Upper lobe of left lung (tissue), 6 donors: ENCODE results near the gene BBS5. TPM values are rescaled to one million over a fixed set of nuclear protein-coding genes. Genes with fewer than 3 reads are reported as not detected.
"Not testable (repeated sequence)": the region's sequence is repeated elsewhere in the genome, so short reads cannot be mapped to it uniquely, and the experiment has no call there.

Source experiments
- ATAC-seq, 2 donors: fragments of 200-7000 bp; cut with Tn5 transposase; one replicate each; pipeline ENCODE4 v1.9.1; 2022; ENCODE audit warnings: mild to moderate bottlenecking in 2 of 2, moderate library complexity in 2 of 2; ENCODE audit not compliant: low FRiP score in 2 of 2
- DNase-seq, 2 donors: peaks; one replicate each; pipeline ENCODE4 v3.0.0-alpha.2; 2019 to 2020
- H3K27ac ChIP-seq, 4 donors: fragments of 200-600 bp; sonication (generic); one replicate each; pipeline ENCODE4 v1.5.1; 2016 to 2019
- H3K27me3 ChIP-seq, 4 donors: fragments of 200-600 bp; sonication (generic); one replicate each; pipeline ENCODE4 v1.5.1; 2017 to 2019
- H3K36me3 ChIP-seq, 4 donors: fragments of 200-600 bp; sonication (generic); one replicate each; pipeline ENCODE4 v1.5.1; 2016 to 2019
- H3K4me1 ChIP-seq, 4 donors: fragments of 200-600 bp; sonication (generic); one replicate each; pipeline ENCODE4 v1.5.1; 2018 to 2019
- H3K4me3 ChIP-seq, 4 donors: fragments of 200-600 bp; sonication (generic); one replicate each; pipeline ENCODE4 v1.5.1; 2017 to 2019; ENCODE audit warnings: mild to moderate bottlenecking in 2 of 4, moderate library complexity in 1 of 4
- H3K9me3 ChIP-seq, 4 donors: fragments of 200-600 bp; sonication (generic); one replicate each; pipeline ENCODE4 v1.5.1; 2018 to 2019
- EP300 ChIP-seq, 4 donors: sonication (generic); formaldehyde crosslinking; IDR thresholded peaks; one replicate each; pipeline ENCODE4 v1.5.1; 2017; ENCODE audit warnings: antibody characterized with exemption in 4 of 4, control low read depth in 2 of 4
- POLR2A ChIP-seq, 4 donors: fragments of 450-650 bp; IDR thresholded peaks; one replicate each; pipeline ENCODE4 v1.5.1; 2016 to 2017; ENCODE audit warnings: antibody characterized with exemption in 4 of 4, mild to moderate bottlenecking in 2 of 4
- POLR2AphosphoS5 ChIP-seq, 2 donors: sonication (generic); formaldehyde crosslinking; IDR thresholded peaks; one replicate each; pipeline ENCODE4 v1.5.1; 2017; ENCODE audit warnings: antibody characterized with exemption in 2 of 2
- WGBS, 2 donors: methylation state at CpG; one replicate each; pipeline ENCODE4 v1.1.5; 2017 to 2018; 5-methylcytosine and 5-hydroxymethylcytosine counted together
- total RNA-seq, 6 donors: library from RNA; depleted of rRNA in 4 of 6; stranded (reverse); fragments of >200 nt in 4 of 6; gene quantifications; one replicate each; pipeline versions ENCODE4 v1.1.0 to v1.2.1, GENCODE V29; 2016 to 2021
- TF ChIP-seq, protein P1 (sequence below), 6 experiments: fragments of 450-650 bp in 4 of 6; fragments of 200-600 bp in 2 of 6; sonication (generic) in 2 of 6; IDR thresholded peaks; one replicate each; pipeline ENCODE4 v1.5.1; 2016 to 2019; ENCODE audit warnings: antibody characterized with exemption in 6 of 6
- donor health status: DM: no; HTN: no; CAD: no; lungs with moderate emphysema.
- donor health status: DM: no; HTN: yes; CAD: no; lungs with severe emphysema.

The BBS5 gene
- total RNA-seq, 6 donors from 2014 or later, result 5.8 to 20.8 (median 7.2) TPM

DNA sequence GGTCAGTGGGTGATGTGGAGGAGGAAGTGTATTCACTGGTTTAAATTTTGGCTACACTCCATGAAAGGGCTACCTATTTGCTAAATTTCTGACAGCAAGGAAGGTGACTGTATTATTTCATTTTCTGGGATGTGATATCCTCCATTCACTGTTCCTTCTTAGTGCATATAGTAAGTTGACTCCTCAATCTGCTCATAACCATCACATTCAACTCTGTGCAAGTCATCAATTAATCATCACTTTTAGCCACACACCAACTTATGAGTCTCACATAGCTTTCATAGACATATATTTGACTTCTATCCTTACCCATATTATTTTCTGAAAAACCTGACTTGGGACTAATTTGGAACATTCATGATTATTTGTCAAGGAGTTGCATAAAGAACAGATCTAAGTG is 47.2 kb downstream of the BBS5 start:
- no peak for DNase-seq

DNA sequence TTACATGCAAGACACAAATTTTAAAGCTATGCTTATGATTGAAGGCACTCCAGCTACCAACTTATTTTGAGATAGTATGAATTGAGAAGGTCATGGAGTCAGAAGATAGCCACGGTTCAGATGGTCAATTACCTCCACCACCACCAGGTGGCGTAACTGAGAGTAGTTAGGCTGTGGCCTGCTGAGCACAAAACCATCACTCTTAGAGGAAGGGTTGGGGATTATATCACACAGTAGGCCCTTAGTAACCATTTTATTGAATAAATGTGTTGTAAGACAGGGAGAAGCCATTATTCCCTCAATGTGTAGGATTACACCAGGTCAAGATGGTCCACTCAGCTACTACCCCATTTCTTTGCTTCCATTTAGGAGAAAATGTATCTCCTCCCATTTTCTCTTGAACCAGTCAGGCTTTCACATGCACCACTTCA is 49.0 kb downstream of the BBS5 start:
- Histone ChIP-seq H3K27ac (no peak overlapping the region), H3K4me1 (no peaks in the 10 kb centered on the region), H3K36me3 (peaks cover 0 to 17% (median 0%) of the 10 kb centered on the region in 4 donors), H3K4me3 (no peak overlapping the region), H3K27me3 (no peaks in the 10 kb centered on the region), H3K9me3 (no peaks in the 10 kb centered on the region)
- TF ChIP-seq POLR2AphosphoS5 (IDR thresholded peaks at IDR 0.05), result no peak
- TF ChIP-seq, protein P1, sequence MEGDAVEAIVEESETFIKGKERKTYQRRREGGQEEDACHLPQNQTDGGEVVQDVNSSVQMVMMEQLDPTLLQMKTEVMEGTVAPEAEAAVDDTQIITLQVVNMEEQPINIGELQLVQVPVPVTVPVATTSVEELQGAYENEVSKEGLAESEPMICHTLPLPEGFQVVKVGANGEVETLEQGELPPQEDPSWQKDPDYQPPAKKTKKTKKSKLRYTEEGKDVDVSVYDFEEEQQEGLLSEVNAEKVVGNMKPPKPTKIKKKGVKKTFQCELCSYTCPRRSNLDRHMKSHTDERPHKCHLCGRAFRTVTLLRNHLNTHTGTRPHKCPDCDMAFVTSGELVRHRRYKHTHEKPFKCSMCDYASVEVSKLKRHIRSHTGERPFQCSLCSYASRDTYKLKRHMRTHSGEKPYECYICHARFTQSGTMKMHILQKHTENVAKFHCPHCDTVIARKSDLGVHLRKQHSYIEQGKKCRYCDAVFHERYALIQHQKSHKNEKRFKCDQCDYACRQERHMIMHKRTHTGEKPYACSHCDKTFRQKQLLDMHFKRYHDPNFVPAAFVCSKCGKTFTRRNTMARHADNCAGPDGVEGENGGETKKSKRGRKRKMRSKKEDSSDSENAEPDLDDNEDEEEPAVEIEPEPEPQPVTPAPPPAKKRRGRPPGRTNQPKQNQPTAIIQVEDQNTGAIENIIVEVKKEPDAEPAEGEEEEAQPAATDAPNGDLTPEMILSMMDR (IDR thresholded peaks at IDR 0.05), result peak; percentile 57 to 80 (median 74)
- peak in 1 of 2 donors; percentile 67 for DNase-seq
- 18 to 19% methylated on average over 2 of the region's 2 CpGs for whole genome bisulfite sequencing, 2 donors
- ATAC-seq, result peak; percentile 77 to 82

More for the DNA sequence above, 47.2 kb downstream of the BBS5 start:
- Histone ChIP-seq H3K27ac (no peak overlapping the region), H3K36me3 (peaks cover 0 to 16% (median 0%) of the 10 kb centered on the region in 4 donors), H3K9me3 (no peaks in the 10 kb centered on the region), H3K4me3 (no peak overlapping the region), H3K4me1 (no peaks in the 10 kb centered on the region), H3K27me3 (no peaks in the 10 kb centered on the region)
- no peak for TF ChIP-seq EP300 (IDR thresholded peaks at IDR 0.05)
- TF ChIP-seq POLR2AphosphoS5 (IDR thresholded peaks at IDR 0.05), result no peak
- TF ChIP-seq POLR2A (IDR thresholded peaks at IDR 0.05), result no peak
- TF ChIP-seq, protein P1 (IDR thresholded peaks at IDR 0.05), result no peak
- ATAC-seq, result no peak

DNA sequence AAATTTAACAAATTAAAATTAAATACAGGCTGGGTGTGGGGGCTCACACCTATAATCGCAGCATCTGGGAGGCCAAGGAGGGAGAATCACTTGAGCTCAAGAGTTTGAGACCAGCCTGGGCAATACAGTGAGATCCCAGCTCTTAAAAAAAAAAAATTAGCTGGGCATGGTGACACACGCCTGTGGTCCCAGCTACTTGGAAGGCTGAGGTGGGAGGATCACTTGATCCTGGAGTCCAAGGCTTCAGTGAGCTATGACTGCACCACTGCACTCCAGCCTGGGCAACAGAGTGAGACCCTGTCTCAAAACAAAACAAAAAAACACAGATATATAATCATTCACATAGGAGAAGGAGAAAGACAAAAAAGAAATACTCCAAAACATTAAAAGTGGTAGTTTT is 60.2 kb downstream of the BBS5 start:
- not testable (repeated sequence) for H3K27me3 ChIP-seq, H3K27ac ChIP-seq, H3K4me3 ChIP-seq, DNase-seq, H3K9me3 ChIP-seq, H3K4me1 ChIP-seq, ATAC-seq
- 89 to 100% methylated on average over 2 of the region's 2 CpGs for WGBS, 2 donors
- peaks cover 4 to 49% (median 6%) of the 10 kb centered on the region in 4 donors for H3K36me3 ChIP-seq

DNA sequence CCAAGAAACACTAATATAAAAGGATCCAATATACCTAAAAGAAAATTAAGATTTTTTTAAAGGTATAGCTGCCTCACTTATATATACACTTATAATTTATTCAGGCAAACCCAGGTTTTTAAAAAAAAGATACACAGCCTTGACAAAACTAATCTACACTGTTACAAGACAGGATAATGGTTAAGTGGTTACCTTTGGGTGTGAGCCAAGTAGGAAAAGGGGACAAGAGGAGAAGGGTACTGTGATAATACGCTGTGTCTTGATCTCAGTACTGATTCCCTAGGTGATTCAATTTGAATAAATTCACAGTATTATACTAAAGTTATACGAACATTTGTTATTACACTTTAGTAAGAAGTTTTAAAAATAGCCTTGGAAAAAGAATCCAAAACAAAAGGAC is 60.9 kb downstream of the BBS5 start:
- no peaks in the 10 kb centered on the region for H3K4me1 ChIP-seq
- no peak for ATAC-seq
- DNase-seq, result no peak
- H3K27me3 ChIP-seq, result no peaks in the 10 kb centered on the region
- H3K9me3 ChIP-seq, result no peaks in the 10 kb centered on the region
- no peak overlapping the region for H3K27ac ChIP-seq
- H3K36me3 ChIP-seq, result peaks cover 4 to 48% (median 6%) of the 10 kb centered on the region in 4 donors
- no peak overlapping the region for H3K4me3 ChIP-seq
- TF ChIP-seq, protein P1 (IDR thresholded peaks at IDR 0.05), result no peak
- TF ChIP-seq POLR2AphosphoS5 (IDR thresholded peaks at IDR 0.05) (no peak), EP300 (IDR thresholded peaks at IDR 0.05) (no peak), POLR2A (IDR thresholded peaks at IDR 0.05) (no peak)
- WGBS, 2 donors, result 92 to 94% methylated on average over 2 of the region's 2 CpGs

DNA sequence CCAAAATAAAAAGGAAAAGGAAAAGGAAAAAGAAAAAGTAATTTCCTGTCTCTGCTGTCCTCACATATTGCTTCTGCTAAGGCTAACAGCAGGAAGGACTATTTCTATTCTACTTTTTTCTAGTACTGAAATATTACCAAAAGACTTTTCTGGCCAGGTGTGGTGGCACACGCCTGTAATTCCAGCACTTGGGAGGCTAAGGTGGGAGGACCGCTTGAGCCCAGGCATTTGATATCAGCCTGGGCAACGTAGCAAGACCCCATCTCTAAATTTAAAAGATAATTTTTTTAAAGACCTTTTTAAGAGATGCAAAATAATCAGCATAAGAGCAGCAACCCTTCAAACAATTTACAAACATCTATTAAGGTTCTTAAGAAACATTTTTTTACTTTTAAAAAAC is 63.1 kb downstream of the BBS5 start:
- H3K27me3 ChIP-seq, result no peaks in the 10 kb centered on the region
- ATAC-seq (no peak), DNase-seq (no peak)
- H3K4me3 ChIP-seq, result no peak overlapping the region
- no peak overlapping the region for H3K27ac ChIP-seq
- H3K9me3 ChIP-seq, result no peaks in the 10 kb centered on the region
- WGBS, 2 donors, result 93 to 95% methylated on average over 3 of the region's 3 CpGs
- no peaks in the 10 kb centered on the region for H3K4me1 ChIP-seq
- peaks cover 4 to 36% (median 6%) of the 10 kb centered on the region in 4 donors for H3K36me3 ChIP-seq
- TF ChIP-seq, protein P1 (IDR thresholded peaks at IDR 0.05), result no peak
- no peak for TF ChIP-seq EP300 (IDR thresholded peaks at IDR 0.05)
- no peak for TF ChIP-seq POLR2AphosphoS5 (IDR thresholded peaks at IDR 0.05)
- TF ChIP-seq POLR2A (IDR thresholded peaks at IDR 0.05), result no peak
